ENCODE results near the gene STK10.

STK10 gene

DNA sequence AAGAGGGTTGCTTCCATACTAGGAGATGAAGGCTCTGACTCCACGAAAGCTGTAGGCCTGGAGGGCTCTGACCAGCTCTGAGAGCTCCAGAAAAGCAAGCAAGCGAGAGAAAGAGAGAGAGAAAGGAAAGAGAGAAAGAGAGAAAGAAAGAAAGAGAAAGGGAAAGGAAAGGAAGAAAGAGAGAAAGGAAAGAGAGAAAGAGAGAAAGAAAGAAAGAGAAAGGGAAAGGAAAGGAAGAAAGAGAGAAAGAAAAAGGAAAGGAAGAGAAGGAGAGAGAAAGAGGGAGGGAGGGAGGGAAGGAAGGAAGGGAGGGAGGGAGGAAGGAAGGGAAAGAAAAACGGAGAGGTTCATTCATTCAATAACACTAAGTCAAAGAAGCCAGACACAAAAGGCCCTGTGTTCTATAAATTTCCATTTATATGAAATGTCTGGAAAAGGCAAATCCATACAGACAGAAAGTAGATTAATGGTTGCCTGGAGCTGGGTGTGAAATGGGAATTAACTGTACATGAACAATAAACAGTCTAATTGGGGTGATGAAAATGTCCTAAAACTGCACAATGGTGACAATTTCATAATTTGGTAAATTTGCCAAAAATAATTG lies 1.8 kb upstream of the STK10 start:
- TF ChIP-seq TCF12 (IDR thresholded peaks at IDR 0.05; ENCODE audit: low read depth) (no peak), CEBPB (IDR thresholded peaks at IDR 0.05) (no peak), YY1 (IDR thresholded peaks at IDR 0.05; ENCODE audit: low read depth) (no peak), RAD21 (IDR thresholded peaks at IDR 0.05; ENCODE audit: low read depth) (no peak), ZBTB7A (IDR thresholded peaks at IDR 0.05; ENCODE audit: low read depth) (no peak), FOXM1 (IDR thresholded peaks at IDR 0.05; ENCODE audit: borderline replicate concordance, low read depth) (no peak), EP300 (IDR thresholded peaks at IDR 0.05; ENCODE audit: borderline replicate concordance) (no peak), TEAD4 (IDR thresholded peaks at IDR 0.05) (no peak), NFIC (IDR thresholded peaks at IDR 0.05) (no peak), EGR1 (IDR thresholded peaks at IDR 0.05) (no peak), TAF1 (IDR thresholded peaks at IDR 0.05; ENCODE audit: low read depth) (no peak), CREB1 (IDR thresholded peaks at IDR 0.05; ENCODE audit: low read depth) (no peak)
- TF ChIP-seq, protein P1, sequence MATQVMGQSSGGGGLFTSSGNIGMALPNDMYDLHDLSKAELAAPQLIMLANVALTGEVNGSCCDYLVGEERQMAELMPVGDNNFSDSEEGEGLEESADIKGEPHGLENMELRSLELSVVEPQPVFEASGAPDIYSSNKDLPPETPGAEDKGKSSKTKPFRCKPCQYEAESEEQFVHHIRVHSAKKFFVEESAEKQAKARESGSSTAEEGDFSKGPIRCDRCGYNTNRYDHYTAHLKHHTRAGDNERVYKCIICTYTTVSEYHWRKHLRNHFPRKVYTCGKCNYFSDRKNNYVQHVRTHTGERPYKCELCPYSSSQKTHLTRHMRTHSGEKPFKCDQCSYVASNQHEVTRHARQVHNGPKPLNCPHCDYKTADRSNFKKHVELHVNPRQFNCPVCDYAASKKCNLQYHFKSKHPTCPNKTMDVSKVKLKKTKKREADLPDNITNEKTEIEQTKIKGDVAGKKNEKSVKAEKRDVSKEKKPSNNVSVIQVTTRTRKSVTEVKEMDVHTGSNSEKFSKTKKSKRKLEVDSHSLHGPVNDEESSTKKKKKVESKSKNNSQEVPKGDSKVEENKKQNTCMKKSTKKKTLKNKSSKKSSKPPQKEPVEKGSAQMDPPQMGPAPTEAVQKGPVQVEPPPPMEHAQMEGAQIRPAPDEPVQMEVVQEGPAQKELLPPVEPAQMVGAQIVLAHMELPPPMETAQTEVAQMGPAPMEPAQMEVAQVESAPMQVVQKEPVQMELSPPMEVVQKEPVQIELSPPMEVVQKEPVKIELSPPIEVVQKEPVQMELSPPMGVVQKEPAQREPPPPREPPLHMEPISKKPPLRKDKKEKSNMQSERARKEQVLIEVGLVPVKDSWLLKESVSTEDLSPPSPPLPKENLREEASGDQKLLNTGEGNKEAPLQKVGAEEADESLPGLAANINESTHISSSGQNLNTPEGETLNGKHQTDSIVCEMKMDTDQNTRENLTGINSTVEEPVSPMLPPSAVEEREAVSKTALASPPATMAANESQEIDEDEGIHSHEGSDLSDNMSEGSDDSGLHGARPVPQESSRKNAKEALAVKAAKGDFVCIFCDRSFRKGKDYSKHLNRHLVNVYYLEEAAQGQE (IDR thresholded peaks at IDR 0.05; ENCODE audit: low read depth): no peak
- TF ChIP-seq, protein P2, sequence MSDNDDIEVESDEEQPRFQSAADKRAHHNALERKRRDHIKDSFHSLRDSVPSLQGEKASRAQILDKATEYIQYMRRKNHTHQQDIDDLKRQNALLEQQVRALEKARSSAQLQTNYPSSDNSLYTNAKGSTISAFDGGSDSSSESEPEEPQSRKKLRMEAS (IDR thresholded peaks at IDR 0.05): no peak
- TF ChIP-seq, protein P3, sequence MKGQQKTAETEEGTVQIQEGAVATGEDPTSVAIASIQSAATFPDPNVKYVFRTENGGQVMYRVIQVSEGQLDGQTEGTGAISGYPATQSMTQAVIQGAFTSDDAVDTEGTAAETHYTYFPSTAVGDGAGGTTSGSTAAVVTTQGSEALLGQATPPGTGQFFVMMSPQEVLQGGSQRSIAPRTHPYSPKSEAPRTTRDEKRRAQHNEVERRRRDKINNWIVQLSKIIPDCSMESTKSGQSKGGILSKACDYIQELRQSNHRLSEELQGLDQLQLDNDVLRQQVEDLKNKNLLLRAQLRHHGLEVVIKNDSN (IDR thresholded peaks at IDR 0.05): no peak

DNA sequence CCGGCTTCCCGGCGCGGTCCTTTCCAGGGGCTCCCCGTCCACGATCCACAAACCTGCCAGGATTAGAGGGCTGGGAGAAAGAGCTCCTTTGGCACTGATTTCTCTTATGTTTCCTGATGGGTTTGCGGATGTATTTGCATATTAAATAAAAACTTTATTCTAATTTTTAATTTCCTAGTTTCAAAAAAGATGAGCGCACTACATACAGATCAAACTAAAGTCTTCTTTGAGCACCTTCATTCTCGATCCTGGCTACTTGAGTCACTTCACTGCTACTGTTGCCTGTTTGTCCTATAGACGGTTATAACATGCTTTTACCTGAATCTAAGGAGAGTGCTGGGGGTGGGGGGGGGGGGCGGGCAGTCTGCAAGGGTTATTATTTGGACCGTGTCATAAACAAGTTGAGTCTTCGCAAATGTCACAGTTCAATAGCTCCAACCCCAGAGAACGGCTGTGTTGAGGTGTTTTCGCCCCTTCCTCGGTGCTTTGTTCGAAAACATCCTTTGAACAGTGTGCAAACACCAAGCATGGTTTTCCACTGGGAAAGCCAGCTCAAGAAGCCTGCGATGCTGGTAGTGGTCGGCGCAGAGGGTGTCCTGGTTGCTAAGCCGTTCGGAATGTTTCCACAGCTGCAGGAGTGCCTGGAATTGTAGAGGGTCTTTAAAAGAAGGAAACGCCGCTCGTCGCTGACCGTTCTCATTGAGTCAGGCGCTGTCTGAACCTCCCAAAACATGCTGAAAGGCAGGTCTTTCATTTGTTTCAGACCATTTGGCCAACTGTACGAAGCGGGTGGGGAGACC lies 1.1 kb upstream of the STK10 start:
- TF ChIP-seq CREB1 (IDR thresholded peaks at IDR 0.05; ENCODE audit: low read depth) (no peak), TCF12 (IDR thresholded peaks at IDR 0.05; ENCODE audit: low read depth) (no peak), TEAD4 (IDR thresholded peaks at IDR 0.05) (no peak), EGR1 (IDR thresholded peaks at IDR 0.05) (no peak)

DNA sequence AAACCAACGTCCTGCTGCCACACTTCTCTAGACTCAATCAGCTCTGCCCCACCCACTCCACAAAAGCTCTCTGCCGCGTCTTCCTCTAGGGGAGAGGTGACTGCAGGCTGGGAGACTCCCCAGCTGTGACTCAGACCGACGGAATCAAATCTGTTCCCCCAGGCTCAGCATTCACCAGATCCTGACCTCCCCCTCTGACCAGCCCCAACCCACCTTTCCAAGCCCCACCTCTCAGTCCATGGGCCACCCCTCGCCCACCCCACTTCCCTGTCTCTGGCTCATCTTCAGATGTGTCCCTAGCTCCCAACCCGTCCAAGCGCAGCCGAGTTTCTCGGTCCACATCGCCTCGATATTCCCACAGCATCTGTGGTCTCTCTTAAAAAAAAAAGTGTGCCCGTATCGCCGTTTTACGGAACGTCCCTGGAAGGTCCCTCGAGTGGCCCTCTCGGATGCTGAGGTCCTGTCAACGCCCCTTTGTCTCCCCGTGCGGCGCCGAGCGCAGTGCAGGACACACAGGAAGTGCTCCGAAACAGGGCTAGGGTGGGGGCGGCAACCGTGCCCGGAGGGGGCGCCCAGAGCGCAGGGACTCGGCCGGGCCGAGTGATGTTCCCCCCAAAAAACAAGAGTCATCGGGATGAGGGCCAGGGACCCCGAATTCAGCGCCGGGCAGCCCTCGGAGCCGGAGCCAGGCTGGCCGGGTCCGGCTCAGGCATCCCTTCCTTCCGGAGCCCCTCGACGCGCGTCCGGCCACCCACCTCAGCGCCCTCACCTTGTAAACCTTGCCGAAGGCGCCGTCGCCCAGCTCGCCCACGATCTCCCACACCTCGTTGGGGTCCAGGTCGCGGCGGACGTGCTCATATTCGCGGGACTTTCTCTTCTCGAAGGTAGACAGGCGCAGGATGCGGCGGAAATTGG lies 649 bp downstream of the STK10 start:
- no peak for TF ChIP-seq FOXM1 (IDR thresholded peaks at IDR 0.05; ENCODE audit: borderline replicate concordance, low read depth)
- TF ChIP-seq, protein P2 (IDR thresholded peaks at IDR 0.05): peak; percentile 43; the same call in 1 of the 2 replicates
- TF ChIP-seq, protein P1 (IDR thresholded peaks at IDR 0.05; ENCODE audit: low read depth): no peak
- peak; percentile 32; the same call in 1 of the 2 replicates for TF ChIP-seq TAF1 (IDR thresholded peaks at IDR 0.05; ENCODE audit: low read depth)

DNA sequence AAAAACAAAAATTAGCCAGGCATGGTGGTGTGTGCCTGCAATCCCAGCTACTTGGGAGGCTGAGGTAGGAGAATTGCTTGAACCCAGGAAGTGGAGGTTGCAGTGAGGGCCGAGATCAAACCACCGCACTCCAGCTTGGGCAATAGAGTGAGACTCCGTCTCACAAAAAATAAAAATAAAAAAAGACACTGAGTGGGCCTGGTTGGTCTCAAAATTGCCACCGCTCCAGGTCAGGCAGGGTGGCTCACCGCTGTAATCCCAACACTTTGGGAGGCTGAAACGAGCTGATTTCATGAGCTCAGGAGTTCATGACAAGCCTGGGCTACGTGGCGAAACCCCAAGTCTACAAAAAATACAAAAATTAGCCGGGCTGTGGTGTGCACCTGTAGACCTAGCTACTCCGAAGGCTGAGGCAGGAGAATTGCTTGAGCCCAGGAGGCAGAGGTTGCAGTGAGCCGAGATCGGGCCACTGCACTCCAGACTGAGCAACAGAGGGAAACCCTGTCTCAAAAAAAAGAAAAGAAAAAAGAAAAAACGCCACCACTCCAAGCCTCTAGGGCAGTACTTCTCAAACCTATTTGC lies 1.8 kb downstream of the STK10 start:
- TF ChIP-seq TAF1 (IDR thresholded peaks at IDR 0.05; ENCODE audit: low read depth) (no peak), EP300 (IDR thresholded peaks at IDR 0.05; ENCODE audit: borderline replicate concordance) (no peak), YY1 (IDR thresholded peaks at IDR 0.05; ENCODE audit: low read depth) (no peak), CEBPB (IDR thresholded peaks at IDR 0.05) (no peak), TCF12 (IDR thresholded peaks at IDR 0.05; ENCODE audit: low read depth) (no peak), TEAD4 (IDR thresholded peaks at IDR 0.05) (no peak), RAD21 (IDR thresholded peaks at IDR 0.05; ENCODE audit: low read depth) (no peak), NFIC (IDR thresholded peaks at IDR 0.05) (no peak), EGR1 (IDR thresholded peaks at IDR 0.05) (no peak), FOXM1 (IDR thresholded peaks at IDR 0.05; ENCODE audit: borderline replicate concordance, low read depth) (no peak), CREB1 (IDR thresholded peaks at IDR 0.05; ENCODE audit: low read depth) (no peak)
- TF ChIP-seq, protein P3 (IDR thresholded peaks at IDR 0.05): no peak
- TF ChIP-seq, protein P1 (IDR thresholded peaks at IDR 0.05; ENCODE audit: low read depth): no peak
- TF ChIP-seq, protein P2 (IDR thresholded peaks at IDR 0.05): no peak

All from Ishikawa (cell line).